Left ventricle myocardium inferior (tissue), 1 donor: ENCODE data around the gene ACOT2. TPM values are rescaled to one million over a fixed set of nuclear protein-coding genes. Genes with fewer than 3 reads are reported as not detected.
A peak's percentile ranks its signal among the peaks of the same experiment; 100 is the strongest.

Experiments
- DNase-seq: peaks from one replicate; pipeline ENCODE4 v3.0.0-alpha.2; 2020
- H3K27ac ChIP-seq: fragments of 200-600 bp; replicated peaks from 2 replicates; pipeline ENCODE4 v1.8.0; 2021
- H3K27me3 ChIP-seq: fragments of 200-600 bp; 2 replicates; pipeline ENCODE4 v1.8.0; 2021; ENCODE audit warnings: low read depth
- H3K36me3 ChIP-seq: fragments of 200-600 bp; 2 replicates; pipeline ENCODE4 v1.8.0; 2021
- H3K4me1 ChIP-seq: fragments of 200-600 bp; 2 replicates; pipeline ENCODE4 v1.8.0; 2021
- H3K4me3 ChIP-seq: fragments of 200-600 bp; 2 replicates; pipeline ENCODE4 v1.8.0; 2021; ENCODE audit warnings: mild to moderate bottlenecking, moderate library complexity
- H3K9me3 ChIP-seq: fragments of 200-600 bp; replicated peaks from 2 replicates; pipeline ENCODE4 v1.8.0; 2021
- CTCF ChIP-seq: fragments of 200-600 bp; IDR thresholded peaks from 2 replicates; pipeline ENCODE4 v1.8.0; 2021; ENCODE audit warnings: antibody characterized with exemption, mild to moderate bottlenecking, borderline replicate concordance
- intact Hi-C: fragments of 100-400 bp; cut with micrococcal nuclease; formaldehyde crosslinking; loops from one replicate; pipeline ENCODE4 v1.11.0; 2022
- total RNA-seq: library from RNA; stranded (reverse); fragmentation: NEBNext Ultra II Directional; extraction: Animal tissue kit (Norgen Biotek cat#: 25700); gene quantifications from one replicate; pipeline ENCODE4 v1.2.1, GENCODE V29; 2021
- donor health status: DM: no; HTN: yes; CAD: no; lungs with severe emphysema.

The ACOT2 gene
- total RNA-seq, 1 donor from 2014 or later: 191 TPM

DNA sequence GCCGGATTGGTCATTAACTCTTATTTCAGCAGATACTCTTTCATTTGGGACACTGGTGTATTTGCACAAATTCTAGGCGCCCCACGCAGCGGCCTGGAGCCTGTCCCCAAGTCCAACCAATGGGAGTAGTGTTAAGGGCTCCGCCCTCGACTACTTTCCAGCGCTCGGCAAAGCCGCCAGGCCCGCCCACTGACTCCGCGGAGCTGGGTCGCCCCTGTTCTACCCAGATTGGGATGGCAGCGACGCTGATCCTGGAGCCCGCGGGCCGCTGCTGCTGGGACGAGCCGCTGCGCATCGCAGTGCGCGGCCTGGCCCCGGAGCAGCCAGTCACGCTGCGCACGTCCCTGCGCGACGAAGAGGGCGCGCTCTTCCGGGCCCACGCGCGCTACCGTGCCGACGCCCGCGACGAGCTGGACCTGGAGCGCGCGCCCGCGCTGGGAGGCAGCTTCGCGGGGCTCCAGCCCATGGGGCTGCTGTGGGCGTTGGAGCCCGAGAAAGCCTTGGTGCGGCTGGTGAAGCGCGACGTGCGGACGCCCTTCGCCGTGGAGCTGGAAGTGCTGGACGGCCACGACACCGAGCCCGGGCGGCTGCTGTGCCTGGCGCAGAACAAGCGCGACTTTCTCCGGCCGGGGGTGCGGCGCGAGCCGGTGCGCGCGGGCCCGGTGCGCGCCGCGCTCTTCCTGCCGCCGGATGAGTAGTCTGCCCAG is 43.5 kb downstream of the ACOT2 start, which contains the start of gene ACOT6:
TSS of gene ACOT6 (plus strand) at position 179 of the 707 bp plus-strand sequence. CDS start at position 234, 55 bp downstream.
- DNase-seq: peak; percentile 69
- no peak for TF ChIP-seq CTCF
- Histone ChIP-seq H3K4me1 (peaks cover 9% of the 10 kb centered on the region), H3K4me3 (peak within 1 kb of the TSS; percentile 71), H3K27me3 (no peaks in the 10 kb centered on the region), H3K9me3 (peaks cover 5% of the 10 kb centered on the region), H3K36me3 (no peaks in the 10 kb centered on the region), H3K27ac (peak within 1 kb of the TSS; percentile 83)
- intact Hi-C loops: no loop called here

DNA sequence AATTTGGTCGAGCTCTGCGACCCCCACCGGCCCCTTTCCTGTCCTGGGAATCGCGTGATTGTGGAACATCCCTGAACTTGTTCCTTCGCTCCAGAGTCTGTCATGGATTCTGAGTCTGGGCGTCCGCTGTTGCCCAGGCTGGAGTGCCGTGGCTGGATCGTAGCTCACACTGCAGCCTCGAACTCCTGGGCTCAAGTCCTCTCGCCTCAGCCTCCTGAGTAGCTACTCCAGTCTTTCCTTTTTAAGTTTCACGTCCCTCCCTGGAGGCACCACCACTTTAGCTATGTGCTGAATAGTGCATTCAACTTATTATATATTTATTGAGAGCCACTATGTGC is 44.0 kb downstream of the ACOT2 start:
- no peak for TF ChIP-seq CTCF

DNA sequence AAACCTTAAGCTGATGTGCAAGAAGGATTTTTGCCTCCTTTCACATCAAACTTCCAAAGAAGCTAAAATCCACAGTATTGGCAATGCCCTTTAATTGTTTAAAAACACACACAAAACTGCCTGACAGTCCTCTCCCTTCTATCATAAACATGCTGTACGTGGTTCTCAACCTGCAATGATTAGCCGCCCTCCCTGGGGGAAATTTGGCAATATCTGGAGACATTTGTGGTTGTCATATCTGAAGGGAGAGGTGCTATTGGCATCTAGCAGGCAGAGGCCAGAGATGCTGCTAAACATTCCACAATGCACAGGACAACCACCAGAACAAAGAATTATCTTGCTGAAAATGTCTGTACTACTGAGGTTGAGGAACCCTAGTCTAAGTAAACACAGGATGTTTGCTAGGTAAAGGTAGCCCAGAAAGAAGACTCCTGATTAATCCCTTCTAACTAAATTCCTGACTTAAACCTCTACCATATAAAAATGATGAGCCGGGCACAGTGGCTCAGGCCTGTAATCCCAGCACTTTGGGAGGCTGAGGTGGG is 44.5 kb downstream of the ACOT2 start:
- intact Hi-C loops: no loop called here
- H3K36me3 ChIP-seq: no peaks in the 10 kb centered on the region

More for the DNA sequence above, 44.0 kb downstream of the ACOT2 start:
- Histone ChIP-seq H3K27ac (peak overlapping the region; percentile 83), H3K27me3 (no peaks in the 10 kb centered on the region), H3K36me3 (no peaks in the 10 kb centered on the region), H3K4me1 (peaks cover 9% of the 10 kb centered on the region), H3K9me3 (peaks cover 5% of the 10 kb centered on the region), H3K4me3 (peak overlapping the region; percentile 71)
- intact Hi-C loops: no loop called here
- no peak for DNase-seq

GRCh38 chr14:73616831-73617230 is 47.8 kb downstream of the ACOT2 start:
- Histone ChIP-seq H3K4me1 (peaks cover 9% of the 10 kb centered on the region), H3K9me3 (no peaks in the 10 kb centered on the region), H3K36me3 (no peaks in the 10 kb centered on the region), H3K27ac (no peak overlapping the region), H3K4me3 (no peak overlapping the region), H3K27me3 (no peaks in the 10 kb centered on the region)
- intact Hi-C loops: no loop called here
- DNase-seq: no peak
- TF ChIP-seq CTCF: no peak

More for the DNA sequence above, 44.5 kb downstream of the ACOT2 start:
- peak overlapping the region; percentile 83 for H3K27ac ChIP-seq
- H3K9me3 ChIP-seq: peaks cover 5% of the 10 kb centered on the region
- H3K4me1 ChIP-seq: peaks cover 9% of the 10 kb centered on the region
- peak overlapping the region; percentile 71 for H3K4me3 ChIP-seq
- TF ChIP-seq CTCF: no peak
- no peaks in the 10 kb centered on the region for H3K27me3 ChIP-seq
- no peak for DNase-seq

GRCh38 chr14:73619524-73619923 is 50.5 kb downstream of the ACOT2 start:
- Histone ChIP-seq H3K27me3 (no peaks in the 10 kb centered on the region), H3K9me3 (no peaks in the 10 kb centered on the region), H3K4me3 (no peak overlapping the region), H3K36me3 (no peaks in the 10 kb centered on the region), H3K27ac (no peak overlapping the region), H3K4me1 (no peaks in the 10 kb centered on the region)
- DNase-seq: no peak
- intact Hi-C loops: no loop called here
- no peak for TF ChIP-seq CTCF
